ENCODE data around the gene AGAP1.

AGAP1 gene

DNA sequence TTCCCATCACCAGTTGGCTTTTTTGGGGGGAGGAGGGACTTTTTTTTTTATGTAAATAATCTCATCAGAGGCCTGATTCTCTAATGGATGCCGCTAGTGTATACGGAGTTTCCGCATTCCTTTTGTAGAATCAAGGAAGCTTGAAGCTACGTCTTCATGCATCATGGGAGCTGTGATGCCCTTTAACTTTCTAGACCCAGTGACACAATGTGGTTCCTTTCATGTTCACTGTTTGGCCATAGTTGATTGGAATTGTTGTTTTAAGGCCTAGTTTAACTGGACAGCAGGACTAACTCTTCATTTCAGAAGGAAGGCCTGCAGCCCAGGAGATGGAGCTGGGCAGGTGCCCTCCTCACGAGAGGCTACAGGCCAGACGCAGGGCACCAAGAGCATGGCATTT, 287.9 kb downstream of the AGAP1 start:
- no peak for DNase-seq

- no peak for DNase-seq
Measured at GRCh38 chr2:235784788-235785187, 290.9 kb downstream of the AGAP1 start.

GRCh38 chr2:235789552-235789951, 295.7 kb downstream of the AGAP1 start:
- DNase-seq = no peak

DNA sequence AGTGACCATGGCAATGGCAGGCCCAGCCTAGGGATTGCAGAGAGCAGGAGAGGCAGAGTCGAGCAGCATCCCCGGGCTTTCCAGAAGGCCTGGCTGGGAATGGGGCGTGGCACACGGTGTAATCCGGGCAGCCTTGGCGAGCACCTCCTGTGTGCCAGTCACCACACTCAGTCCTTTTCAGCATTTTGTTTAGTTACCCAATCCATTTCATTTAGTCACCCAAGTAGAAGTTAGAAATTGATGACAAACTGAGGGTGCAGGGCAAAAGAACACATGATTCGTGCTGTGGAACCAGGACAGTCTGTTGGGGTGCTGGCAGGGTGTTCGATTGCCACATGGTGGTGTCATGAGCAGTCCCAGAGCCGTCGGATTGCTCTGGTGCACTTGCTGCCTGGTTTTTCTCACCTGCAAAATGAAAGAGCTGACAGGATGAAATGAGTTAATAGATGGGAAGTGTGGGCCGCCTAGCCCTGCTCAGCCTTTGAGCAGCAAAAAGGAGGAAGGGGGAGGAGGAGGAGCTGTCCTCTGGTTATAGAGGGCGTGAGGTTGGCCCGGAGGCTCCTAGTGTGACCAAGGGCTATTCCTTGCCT, 299.4 kb downstream of the AGAP1 start:
- no peak for DNase-seq

DNA sequence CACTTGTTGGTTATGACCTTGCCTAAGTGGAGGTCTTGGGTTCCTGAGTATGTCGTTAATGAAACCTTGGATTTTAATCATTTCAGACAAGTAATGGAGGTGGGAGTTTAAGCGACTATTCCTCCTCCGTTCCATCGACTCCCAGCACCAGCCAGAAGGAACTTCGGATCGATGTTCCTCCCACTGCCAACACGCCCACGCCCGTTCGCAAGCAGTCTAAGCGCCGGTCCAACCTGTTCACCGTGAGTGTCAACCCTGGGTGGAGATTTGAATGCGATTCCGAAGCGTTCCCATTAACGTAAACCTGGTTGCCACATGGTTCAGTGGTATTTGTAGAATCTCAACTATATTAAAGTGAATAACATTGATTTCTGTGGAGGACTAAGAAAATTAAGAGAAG, 305.4 kb downstream of the AGAP1 start:
- DNase-seq = no peak

DNA sequence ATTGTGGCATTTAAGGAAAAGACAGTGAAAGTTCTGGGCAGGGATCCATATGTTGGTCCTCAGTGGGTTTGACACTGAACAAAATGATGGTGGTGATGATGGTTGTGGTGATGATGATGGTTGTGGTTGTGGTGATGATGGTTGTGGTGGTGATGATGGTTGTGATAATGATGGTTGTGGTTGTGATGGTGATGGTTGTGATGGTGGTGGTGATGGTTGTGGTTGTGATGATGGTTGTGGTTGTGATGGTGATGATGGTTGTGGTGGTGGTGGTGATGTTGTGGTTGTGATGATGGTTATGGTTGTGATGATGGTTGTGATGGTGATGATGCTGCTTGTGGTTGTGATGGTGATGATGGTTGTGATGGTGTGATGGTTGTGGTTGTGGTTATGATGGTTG, 308.7 kb downstream of the AGAP1 start:
- no peak for DNase-seq

- no peak for DNase-seq
Measured at GRCh38 chr2:235803028-235803427, 309.2 kb downstream of the AGAP1 start.

GRCh38 chr2:235804676-235805075, 310.8 kb downstream of the AGAP1 start:
- no peak for DNase-seq

DNA sequence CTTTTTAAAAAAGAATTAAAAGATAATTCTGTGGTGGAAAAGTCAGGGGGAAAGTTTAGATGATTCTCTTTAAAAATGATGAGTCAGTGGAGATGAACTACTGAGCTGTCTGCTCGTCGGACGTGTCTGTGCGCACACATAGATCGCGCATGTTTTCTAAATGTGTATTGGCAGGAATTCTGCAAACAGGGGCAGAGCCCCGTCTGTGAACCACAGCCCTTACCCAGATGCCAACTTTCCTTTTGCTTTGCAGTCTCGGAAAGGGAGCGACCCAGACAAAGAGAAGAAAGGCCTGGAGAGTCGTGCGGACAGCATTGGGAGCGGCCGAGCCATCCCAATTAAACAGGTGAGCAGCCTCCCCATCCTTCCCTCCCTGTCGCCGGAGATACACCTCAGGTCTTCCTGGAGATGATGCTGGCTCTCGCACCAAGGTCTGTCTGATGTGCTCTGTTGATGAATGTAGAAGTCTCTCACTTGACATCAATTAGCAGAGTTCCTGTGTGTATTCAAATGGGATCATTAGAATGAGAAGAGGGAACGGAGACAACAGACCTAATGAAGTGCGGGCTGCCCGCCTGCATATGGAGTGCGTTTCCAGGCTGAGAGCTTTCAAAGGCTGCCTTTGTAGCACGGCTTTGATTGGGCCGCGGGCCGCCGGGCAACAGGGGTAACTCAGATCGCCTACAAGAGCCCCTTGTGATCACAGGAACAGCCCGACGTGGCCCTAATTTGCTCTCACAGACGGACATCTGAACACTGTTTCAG, 313.3 kb downstream of the AGAP1 start:
- no peak for DNase-seq

DNA sequence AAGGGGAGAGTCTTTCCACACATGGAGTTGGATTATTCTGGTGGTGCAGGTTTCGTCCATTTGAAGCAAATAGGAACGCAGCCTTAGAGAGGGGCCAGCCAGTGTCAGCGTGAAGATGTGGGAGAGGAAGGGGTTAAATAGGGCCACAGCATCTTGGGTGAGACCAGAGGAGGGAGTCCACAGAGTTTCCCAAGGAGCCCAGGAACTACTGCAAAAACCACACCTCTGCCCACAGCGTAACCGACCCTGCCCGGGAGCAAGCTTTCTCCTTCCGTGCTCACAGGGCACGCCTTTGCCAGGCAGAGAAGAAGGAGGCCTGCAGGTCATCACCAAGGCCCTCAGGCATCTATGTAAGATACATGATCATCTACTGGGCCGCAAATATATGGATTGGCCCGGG, 314.5 kb downstream of the AGAP1 start:
- no peak for DNase-seq

- no peak for DNase-seq
Measured at GRCh38 chr2:235810252-235810651, 316.4 kb downstream of the AGAP1 start.

DNA sequence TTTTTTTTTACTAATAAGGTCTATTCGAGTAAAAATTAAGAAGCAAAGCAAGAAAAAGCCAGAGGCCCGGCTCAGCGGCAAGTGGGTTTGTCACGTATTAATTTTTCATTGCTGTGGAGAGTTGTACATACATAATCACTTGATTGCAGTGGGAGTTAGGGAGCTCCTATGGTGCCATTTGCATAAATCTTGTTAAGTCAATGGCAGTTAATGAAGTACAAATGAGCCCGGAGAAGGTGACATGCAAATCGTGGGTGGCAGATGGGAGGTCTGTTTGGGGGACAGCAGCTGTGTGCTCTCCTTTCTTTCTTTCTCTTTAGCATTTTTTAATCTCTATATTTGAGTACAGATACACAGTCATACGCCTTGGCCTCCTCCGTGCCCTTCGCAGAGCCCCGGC, 317.0 kb downstream of the AGAP1 start:
- DNase-seq = no peak

- no peak for DNase-seq
Measured at GRCh38 chr2:235811446-235812184, 317.8 kb downstream of the AGAP1 start.

- no peak for DNase-seq
Measured at GRCh38 chr2:235812185-235812665, 318.4 kb downstream of the AGAP1 start.

DNA sequence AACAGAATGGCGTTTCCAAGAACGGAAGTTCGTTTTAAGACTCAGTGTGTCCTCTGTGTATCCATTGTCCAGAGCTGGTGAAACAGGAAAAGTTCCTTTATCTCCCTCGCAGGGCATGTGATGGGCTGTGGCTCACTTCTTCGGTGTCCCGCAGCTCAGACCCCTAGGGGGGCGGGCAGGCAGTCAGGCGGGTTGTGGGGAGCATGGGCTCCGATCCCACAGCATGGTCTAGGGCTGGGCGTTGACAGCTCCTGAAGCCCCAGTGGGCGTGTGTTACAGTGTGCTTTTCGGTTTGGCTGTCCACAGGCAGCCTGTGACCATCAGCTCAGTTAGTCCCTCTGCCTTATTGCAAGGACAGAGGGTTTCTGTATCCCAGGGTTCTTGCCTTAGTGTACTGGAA, 319.6 kb downstream of the AGAP1 start:
- no peak for DNase-seq

- DNase-seq = no peak
Measured at GRCh38 chr2:235820571-235820970, 326.7 kb downstream of the AGAP1 start.

- no peak for DNase-seq
Measured at GRCh38 chr2:235824331-235824730, 330.5 kb downstream of the AGAP1 start.

- DNase-seq = no peak
Measured at GRCh38 chr2:235825946-235826345, 332.1 kb downstream of the AGAP1 start.

DNA sequence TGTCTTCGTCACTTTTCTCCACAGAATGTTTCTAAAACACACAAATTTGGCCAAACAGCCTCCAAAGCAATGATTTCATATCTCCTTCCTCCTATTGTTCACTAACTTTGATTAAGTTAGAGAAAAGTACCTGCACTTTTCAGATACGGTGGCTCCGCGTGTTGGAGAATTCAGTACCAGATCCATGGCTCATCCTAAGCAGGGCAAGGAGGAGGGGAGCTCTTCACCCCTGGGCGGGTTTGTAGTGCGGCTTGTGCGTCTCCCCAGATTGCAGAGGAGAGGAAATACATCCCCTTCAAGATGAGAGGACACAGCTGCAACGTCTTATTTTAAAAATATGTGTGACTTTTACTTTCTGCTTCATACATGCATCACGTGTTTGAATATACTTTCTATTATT, 333.0 kb downstream of the AGAP1 start:
- no peak for DNase-seq

DNA sequence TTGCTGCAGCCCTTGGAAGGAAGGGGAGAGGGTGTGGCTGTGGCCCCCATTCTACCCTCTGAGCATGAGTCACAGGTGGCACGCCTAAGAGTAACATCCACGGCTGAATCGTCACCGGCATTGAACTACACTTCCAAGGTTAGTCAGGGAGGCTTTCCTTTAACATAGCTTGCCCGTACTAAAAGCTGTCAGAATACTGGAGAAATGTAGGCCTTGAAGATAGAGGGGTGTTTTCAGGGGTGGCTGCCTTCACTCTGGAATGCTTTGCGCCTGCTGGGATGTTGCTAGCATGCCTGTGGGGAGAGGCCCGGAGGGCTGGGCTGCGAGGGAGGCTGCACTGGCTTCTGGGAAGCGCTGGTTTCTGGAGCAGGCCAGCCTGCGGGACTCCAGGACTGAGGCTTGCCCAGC, 333.7 kb downstream of the AGAP1 start:
- no peak for DNase-seq

GRCh38 chr2:235829726-235830125, 335.9 kb downstream of the AGAP1 start:
- DNase-seq = no peak

GRCh38 chr2:235831755-235832154, 337.9 kb downstream of the AGAP1 start:
- DNase-seq = no peak

- DNase-seq = no peak
Measured at GRCh38 chr2:235832941-235833340, 339.1 kb downstream of the AGAP1 start.
